ENCODE results near the gene KCNA4.
"Not testable (repeated sequence)": the region's sequence is repeated elsewhere in the genome, so short reads cannot be mapped to it uniquely, and the experiment has no call there.

KCNA4 gene
- 0 reads per million in 4 donors for total RNA-seq

DNA sequence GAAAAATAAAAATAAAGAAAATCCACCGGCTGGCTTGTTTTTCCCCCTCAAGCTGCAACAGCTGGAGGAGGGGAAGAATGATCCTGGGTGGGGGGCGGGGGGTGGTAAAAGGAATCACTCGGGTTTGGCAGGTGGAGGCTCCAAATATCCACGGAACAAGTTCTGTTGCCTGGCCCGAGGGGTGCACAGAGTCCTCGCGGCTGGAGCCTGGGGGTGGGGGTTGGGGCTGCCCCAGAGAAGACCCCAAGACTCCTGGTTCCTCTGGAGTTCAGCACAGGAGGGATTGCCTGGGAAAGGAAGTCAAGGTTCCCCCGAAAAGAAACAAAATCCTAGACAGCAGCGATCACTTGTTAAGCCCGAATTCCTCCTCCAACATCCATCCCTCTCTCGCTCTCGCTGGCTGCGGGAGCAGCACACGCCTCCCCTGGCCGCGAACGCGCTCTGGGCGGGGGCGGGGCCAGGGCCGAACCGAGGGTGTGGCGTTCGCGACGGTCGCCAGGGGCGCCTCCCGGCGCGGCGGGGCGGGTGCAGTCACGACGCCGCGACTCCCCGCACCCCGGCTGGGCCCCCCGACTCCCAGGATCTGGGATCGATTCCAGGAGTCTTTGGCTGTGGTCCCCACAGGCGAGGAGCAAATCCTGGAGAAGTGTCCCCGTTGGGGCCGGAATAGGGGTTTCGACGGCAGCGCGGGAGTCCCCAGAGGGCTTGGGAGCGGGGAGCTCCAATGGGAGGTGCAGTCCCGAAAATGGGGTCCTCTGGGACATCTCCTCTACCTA, at the start of gene KCNA4:
Gene KCNA4, minus strand, starts transcription at position 443 of the 776 bp plus-strand sequence. CDS start 4,352 bp downstream, outside the sequence.
- no peak for DNase-seq

- no peak for DNase-seq
Measured at GRCh38 chr11:30062103-30062502, 45.3 kb upstream of the KCNA4 start.

DNA sequence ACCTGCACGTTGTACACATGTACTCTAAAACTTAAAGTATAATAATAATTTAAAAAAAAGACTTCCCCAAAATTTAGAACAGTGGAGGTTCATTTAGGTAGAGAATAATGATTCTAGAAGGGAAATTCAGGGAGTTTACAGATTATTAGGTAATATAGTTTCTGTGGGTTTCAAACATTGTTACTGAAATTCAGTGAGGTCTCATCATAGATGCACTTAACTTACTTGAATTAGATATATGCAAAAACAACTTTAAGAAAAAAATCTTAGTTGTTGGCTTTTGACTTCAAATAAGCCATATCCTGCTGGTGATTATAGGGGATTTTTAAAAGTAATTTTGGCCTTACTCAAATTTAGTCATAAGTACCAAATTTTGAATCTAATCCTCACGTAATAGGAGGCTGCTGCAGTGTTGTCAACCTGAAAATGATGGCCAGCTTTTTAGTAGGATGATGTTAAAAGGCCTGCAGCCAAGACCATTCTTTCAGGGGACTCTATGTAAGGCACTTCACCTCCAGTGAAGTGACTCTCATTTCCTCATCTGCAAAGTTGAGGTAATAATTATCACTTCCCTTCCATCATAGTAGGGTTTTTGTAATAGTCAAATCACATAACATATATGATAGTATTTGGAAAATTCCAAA, 42.5 kb upstream of the KCNA4 start:
- DNase-seq = no peak

DNA sequence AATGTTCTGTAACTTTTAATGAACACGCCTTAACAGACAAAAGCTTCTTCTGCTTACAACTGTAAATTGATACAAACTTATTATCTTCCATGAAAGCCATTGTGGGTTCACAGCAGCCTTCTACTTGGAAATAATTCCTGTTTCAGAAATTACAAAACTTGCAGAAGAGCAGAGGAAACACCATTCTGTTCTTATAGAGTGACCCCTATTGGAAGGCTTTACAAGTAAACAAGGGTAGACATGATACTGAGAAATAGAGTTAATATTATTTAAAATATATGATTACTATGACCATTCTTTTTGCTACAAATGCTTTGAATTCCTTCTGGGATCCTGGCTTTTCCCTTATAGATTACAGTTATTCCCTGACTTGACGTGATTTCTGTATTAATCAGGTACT, 32.4 kb upstream of the KCNA4 start:
- no peak for DNase-seq

- no peak for DNase-seq
Measured at GRCh38 chr11:30046578-30046945, 29.7 kb upstream of the KCNA4 start.

GRCh38 chr11:30045921-30046577, 29.2 kb upstream of the KCNA4 start:
- DNase-seq = no peak

- DNase-seq = no peak
Measured at GRCh38 chr11:30045144-30045543, 28.3 kb upstream of the KCNA4 start.

- DNase-seq = no peak
Measured at GRCh38 chr11:30041171-30041570, 24.3 kb upstream of the KCNA4 start.

GRCh38 chr11:30034746-30035145, 17.9 kb upstream of the KCNA4 start:
- DNase-seq = not testable (repeated sequence)

GRCh38 chr11:30034166-30034565, 17.3 kb upstream of the KCNA4 start:
- DNase-seq = not testable (repeated sequence)

- DNase-seq = no peak
Measured at GRCh38 chr11:30025396-30026139, 8.7 kb upstream of the KCNA4 start.

DNA sequence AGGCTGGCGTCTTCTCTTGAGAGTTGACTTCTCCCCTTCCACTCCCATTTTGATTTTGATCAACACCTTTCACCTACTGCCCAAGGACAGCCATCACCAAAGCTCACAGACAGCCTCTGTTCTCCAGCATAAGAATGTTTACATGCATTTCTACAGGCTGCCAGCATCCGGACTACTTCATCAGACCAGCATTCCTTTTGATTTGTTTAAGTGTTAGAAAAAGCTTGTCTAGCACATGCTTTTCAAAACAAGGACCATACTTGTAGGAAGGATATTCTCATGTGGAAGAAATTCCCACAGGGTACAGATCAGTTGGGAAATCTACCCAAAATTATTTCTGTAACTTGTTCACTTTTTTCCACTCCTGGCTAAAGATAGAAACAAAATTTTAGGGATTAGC, 6.2 kb upstream of the KCNA4 start:
- no peak for DNase-seq

DNA sequence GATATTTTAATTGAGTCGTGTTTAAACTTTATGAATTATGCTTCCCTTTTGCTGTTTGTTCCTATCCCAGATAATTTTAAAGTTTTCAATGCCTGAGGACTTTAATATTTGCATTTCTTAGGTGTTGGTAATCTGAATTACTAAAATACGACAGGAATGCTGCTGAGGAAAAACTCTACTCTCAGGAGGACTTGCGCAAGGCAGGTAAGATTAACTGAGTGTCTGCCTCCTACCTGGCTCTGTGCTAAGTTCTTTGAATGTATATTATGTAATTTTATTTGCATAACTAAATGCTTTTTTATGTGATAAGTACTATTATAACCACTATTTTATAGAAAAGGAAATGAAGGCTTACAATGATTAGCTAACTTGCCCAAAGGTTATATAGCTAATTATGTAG, 2.7 kb upstream of the KCNA4 start:
- DNase-seq = no peak

- DNase-seq = no peak
Measured at GRCh38 chr11:30018495-30018894, 1.7 kb upstream of the KCNA4 start.

DNA sequence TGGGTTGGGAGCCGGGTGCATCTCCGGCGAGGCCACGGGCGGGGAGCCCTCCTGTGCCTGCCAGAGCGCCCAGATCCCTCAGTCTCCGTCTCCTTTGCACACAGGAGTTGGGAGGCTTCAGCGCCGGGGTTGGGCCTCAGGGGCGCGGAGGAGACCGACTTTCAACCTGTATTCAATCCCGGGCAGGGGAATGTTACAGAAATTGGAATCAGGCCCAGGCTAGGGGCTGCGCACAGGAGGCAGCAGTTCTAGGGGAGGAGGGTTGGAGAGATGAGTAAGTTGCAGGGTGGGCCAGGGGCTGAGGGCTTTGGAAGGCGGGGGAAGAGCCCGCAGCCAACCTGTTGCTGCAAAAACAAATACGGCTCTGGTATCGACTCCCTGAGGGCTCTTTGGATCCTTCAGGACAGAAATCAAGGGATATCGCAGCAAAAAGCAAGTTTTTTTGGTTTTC, 640 bp upstream of the KCNA4 start:
- no peak for DNase-seq

DNA sequence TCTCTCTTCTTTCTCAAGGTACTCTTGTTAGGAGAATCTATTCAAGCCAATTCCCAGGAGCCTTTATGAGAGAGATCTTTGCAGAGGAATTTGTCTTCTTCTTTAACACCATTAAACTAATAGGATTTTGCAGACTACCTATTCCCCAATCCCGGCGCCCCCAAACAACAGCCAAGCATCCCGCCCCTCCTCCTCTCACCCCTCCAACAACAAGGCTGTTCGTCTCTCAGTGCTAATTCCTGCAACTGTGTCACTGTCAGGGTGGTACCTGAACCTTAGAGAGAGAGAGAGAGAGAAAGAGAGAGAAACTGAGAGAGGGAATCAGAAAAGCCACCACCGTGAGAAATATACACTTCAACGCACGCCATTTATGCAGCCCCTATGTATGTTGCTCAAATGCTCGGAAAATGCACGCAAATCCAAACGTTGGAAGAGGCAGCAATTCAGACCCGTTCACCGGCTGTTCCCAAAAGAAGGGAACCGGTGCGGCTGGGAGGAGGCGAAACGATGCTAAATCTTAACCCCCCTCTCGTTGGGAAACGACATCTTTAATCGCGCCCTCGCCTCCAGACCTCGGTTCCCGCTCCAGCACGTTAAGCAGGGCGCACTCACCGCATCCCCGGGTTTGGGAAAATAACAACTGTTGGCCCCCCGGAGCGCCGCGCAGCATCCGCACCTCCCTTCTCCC, 961 bp downstream of the KCNA4 start:
- DNase-seq = no peak

GRCh38 chr11:30012346-30012745, 4.5 kb downstream of the KCNA4 start:
- no peak for DNase-seq

GRCh38 chr11:30009060-30009459, 7.8 kb downstream of the KCNA4 start:
- no peak for DNase-seq

GRCh38 chr11:30006876-30007275, 10.0 kb downstream of the KCNA4 start:
- DNase-seq = no peak

- no peak for DNase-seq
Measured at GRCh38 chr11:30002157-30002785, 14.6 kb downstream of the KCNA4 start.

DNA sequence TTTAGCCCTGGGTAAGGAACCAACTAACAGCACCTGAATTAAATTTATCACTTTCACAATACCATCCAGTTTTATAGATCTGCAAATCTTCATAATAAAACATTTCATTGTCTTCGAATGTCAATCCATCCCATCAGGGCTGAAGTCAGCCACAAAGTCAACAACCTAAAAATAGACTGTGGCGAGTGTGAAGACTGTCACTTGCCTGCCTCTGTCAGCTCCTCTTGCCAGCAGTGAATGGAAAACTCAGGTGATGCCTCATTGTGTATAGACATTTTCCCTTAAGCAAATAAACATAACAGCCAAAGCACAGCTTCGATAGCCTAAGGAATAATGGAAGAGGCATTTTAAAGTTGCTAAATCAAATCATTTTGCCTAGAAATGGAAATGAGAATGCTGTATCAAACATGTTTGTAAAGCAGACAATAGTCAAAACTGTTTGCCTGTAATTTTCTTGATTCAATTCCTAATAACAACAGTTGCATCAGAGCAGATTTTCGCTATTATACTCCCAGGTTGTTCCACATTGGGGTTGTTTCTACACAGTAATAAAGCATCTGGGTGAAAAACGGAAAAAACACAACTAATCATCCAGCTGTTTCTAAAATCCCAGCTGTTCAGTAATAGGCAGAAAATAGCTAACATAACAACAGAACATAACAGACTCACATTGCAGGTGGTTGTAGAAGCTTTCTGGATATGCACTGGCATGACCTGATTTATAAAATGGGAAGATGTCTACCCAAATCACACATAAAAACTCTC, 15.7 kb downstream of the KCNA4 start:
- DNase-seq = no peak
